ENCODE measurements around the gene LRRC30.

GRCh38 chr18:7257426-7257740, 26.5 kb downstream of the LRRC30 start:
- TF ChIP-seq CTCF (IDR thresholded peaks at IDR 0.05; ENCODE audit: low read depth, low read length) (no peak), EZH2phosphoT487 (IDR thresholded peaks at IDR 0.05; ENCODE audit: low read depth) (no peak)

All from OCI-LY3 (cell line).